GM10847 (cell line): ENCODE data around the gene DNAH8.

Source experiments
- POLR2A ChIP-seq: IDR thresholded peaks from 2 replicates; pipeline ENCODE4 v1.6.1; 2011; ENCODE audit not compliant: insufficient read length; ENCODE audit errors: extremely low read depth

DNAH8 gene

DNA sequence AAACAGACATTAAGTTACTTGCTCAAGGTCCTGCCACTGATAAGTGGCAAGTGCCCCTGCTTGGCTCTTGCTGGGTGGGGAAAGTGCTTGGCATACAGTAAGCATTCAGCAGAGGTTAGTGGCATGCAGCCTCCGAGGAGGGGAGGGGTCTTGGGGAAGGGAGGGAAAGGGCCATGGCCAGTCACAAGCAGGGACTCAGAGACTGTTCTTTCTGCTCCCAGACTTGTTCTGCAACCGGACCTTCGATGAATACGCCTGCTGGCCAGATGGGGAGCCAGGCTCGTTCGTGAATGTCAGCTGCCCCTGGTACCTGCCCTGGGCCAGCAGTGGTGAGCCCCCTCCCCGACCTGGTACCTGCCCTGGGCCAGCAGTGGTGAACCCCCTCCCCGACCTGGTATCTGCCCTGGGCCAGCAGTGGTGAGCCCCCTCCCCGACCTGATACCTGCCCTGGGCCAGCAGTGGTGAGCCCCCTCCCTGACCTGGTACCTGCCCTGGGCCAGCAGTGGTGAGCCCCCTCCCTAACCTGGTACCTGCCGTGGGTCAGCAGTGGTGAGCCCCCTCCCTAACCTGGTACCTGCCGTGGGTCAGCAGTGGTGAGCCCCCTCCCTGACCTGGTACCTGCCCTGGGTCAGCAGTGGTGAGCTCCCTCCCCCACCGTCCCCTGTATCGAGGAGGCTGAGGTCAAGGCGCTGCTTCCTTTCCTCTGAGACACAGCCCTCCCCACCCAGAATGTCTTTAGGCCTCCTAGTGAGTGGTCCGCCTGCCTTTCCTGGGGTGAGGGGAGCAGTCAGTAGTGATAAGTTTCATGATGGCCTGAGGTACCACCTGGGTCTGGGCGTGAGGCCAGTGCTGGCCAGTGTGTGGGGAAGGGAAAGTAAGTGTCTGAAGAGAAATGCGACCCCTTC is 342.4 kb downstream of the DNAH8 start:
- TF ChIP-seq POLR2A = no peak

DNA sequence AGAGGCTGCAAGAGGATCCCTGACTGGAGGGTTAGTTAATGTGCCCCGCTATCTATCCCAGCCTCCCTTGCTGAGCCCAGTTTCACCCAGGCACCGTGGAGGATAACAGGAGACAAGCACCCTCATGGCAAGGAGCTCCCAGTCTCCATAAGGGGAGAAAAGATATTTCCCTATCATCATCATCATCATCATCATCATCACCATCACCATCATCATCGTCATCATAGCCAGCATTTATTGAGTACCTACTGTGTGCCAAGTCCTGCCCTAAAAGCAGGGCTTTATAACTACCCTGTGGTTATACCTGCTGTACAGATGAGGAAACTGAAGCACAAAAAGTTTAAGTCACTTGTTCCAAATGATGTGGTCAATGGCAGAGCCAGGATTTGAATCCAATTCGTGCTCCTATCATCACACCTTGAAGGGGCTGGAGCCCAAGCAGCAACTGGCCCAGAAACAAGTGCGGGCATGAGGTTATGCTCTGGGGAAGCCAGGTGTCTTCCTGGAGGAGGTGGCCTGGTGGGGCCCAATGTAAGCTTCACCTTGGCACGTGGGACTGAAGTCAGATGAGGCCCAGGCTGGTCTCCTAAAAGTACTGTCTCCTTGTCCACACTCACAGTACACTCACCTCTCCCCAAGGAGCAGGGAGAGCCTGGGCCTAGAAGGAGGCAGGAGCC is 343.5 kb downstream of the DNAH8 start:
- TF ChIP-seq POLR2A = no peak

DNA sequence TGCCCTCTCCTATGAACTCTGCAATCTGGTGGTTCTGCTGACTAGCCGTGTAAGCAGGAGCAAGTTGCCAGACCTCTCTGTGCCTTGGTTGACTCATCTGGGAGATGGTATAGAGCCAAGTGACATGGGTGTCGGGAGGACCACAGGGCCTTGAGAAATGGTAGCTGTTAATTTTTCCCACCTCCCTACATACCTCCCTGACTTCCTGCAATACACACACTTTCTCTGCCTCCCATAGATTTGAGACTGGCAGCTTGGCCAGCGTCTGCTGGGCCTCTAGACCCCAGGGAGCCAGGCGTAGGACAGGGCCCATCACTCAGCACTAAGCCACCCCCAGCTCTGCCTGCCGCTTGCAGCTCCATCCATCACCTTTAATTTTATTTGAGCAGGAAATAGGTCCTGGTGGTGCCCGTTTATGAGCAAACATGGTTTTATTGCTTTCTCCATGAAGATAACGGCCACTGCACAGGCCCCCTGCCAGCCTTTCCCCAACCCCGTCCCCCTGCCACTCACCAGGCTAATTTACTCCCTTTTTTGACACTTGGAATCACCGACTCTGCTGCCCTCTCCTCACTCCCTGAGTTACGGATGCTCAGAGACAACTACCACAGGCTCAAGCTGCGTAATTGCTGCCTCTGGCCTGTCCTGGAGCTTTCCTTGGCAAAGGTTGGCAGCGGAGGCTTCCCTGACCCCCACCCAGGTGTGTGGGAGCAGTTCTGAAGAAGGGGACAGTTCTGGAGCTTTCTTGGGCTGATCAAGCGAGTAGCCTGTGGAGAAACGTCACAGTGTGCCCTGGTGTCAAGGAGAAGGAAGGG is 344.6 kb downstream of the DNAH8 start:
- TF ChIP-seq POLR2A = no peak

DNA sequence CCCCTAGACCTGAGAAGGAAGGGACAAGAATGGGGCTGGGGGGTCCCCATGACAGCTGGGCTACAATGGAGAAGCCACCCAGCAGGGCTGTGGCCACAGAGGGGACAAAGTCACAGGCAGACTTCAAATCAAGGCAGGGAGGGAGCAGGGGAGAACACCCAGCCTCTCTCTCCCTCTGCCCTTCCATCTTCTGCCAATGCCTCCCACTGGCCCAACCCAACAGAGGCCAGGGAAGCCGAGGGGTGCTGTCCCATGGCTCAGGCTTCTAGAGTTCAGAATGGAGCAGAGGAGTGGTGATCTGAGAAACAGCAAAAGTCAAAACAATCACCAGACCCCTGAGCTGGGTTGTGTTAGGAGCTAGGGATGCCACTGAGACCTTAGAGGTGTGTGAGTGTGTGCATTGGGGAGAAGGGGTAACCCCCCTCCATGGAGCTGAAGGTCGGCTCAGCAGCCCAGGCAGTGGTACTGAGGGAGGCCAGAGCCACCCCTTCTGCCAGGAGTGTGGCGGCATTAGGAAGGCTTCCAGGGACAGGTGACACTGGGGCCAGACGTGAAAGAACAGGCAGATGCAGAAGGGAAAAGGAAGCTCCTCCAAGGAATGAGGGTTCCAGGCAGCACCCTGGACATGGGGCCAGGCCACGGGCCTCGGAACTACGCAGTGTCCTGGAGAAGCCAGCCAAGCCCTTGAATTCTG is 345.5 kb downstream of the DNAH8 start:
- TF ChIP-seq POLR2A = no peak

DNA sequence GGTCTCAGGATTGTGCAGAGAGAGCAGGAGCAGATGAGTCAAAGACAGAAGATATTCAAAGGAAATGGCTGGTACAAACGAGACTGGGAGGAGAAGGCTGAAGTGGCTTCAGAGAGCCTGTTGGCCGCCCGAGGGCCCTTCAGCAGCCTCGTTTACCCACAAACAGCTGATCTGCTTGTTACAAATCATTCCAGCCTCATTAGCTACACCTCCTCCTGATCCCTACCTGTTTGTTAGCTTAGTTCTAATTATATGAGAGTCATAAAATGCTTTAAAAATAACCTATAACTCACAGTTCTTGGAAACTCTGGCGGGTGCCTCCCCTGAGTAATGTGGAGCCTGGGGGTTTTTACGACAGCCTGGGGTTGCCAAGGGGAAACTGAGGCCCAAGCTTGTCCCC is 346.1 kb downstream of the DNAH8 start:
- no peak for TF ChIP-seq POLR2A

DNA sequence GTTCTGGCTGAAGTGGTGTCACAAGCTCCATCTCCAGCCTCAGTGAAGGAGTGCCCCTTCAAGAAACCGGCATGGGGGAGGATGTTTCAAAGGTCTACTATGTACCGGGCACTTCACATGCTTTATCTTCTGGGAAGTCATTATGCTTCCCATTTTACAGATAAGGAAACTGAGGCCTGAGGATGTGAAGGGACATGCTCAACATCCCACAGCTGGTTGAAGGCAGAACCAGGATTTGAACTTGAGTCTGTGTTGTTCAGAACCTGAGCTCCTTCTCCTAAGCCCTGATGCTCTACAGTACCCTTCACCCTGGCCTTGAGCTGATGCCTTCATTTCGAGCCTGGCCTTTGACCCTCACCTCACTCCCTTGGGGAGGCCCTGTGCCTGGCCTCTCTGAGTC is 346.5 kb downstream of the DNAH8 start:
- TF ChIP-seq POLR2A = no peak

DNA sequence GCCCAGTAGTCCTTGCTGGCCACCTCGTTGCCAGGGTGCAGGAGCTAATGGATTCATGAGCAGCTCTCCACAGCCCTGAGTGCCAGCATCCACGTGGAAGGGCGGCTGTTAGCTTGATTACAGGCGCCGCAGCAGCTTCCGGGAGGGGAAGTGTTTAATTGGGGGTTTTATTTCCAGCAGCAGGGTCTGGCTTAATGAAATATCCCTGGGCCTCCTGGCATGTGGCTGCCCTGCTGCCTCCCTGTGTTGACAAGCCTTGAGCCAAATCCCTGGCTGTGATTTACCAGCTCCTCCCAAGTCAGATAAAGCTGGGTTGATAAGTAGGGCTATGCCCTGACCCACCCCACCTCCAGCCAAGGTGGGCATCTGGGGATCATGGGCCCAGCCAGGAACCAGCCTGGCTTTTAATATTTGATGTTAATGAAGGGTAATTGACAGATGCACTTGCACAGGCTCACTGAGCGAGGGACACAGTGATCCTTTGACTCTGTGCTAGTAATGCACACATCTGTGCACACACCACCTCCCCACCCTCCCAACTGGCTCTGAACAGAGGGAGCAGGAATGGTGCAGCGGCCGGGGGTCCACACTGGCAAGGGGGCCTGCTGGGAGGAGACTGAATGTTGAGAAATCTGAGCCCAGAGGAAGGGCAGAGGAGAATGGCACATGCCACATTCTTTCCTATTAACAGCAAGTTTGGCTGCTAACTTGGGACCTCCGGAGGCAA is 347.1 kb downstream of the DNAH8 start:
- no peak for TF ChIP-seq POLR2A

DNA sequence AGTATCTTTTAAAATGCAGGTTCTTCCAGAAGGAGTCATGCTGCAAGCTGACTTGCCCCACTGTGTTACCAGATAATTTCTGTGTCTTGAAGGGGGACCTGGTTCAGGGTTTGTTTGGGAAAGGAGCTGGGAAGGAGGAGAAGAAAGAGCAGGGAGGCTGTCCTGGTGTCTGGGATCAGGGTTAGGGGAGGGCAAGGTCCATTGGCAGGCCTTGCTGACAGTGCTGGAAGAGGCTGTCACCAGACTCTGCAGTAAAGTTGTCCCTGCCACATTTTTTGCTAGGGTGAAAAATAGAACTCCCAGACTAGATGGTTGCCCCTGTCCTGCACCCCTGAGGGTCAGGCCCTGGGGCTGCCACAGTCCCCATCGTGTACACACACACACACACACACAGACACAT is 348.4 kb downstream of the DNAH8 start:
- TF ChIP-seq POLR2A = no peak

DNA sequence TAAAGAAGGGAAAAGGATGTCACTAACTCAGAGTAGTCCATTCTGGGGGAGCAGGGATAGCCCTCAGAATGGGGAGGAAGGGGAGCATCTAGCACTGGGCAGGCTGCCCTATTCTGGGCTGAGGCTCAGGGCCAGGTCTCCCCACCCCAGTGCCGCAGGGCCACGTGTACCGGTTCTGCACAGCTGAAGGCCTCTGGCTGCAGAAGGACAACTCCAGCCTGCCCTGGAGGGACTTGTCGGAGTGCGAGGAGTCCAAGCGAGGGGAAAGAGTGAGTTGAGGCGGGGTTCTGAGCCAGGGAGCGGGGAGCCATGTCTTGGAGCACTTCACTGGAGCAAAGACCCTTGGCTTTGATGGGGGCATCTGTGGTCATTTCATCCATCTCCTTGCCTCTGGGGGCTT is 350.4 kb downstream of the DNAH8 start:
- TF ChIP-seq POLR2A = no peak

DNA sequence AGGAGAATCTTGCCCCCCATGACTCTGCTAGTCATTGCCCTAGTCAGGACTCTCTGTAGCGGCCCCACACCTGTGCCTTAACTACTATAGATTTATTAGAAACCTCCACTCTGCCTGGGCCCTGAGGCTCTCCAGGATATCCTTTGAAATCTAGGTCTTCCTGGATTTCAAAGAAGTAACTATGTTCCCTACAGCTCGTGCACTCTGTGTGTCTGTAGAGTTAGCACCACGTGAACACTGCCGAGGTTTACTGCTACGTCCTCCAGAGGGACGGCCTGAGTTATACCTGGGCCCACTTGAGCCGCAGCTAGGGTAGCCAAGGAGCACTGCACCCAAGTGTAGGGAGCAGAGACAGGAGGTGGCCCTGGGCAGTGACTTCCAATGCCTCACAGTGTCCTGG is 353.3 kb downstream of the DNAH8 start:
- no peak for TF ChIP-seq POLR2A

DNA sequence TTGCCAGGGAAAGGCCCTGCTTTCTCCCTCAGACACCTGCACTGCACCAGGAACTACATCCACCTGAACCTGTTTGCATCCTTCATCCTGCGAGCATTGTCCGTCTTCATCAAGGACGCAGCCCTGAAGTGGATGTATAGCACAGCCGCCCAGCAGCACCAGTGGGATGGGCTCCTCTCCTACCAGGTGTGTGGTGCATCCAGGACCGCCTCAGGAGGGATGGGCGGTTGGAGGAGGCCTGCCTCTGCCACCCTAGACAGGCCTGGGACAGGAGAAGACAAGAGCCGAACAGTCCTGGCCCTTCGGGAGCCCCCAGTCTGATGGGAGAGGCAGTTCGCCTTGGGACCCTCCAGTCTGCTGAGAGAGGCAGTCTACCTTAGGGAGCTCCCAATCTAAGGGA is 357.7 kb downstream of the DNAH8 start:
- no peak for TF ChIP-seq POLR2A

DNA sequence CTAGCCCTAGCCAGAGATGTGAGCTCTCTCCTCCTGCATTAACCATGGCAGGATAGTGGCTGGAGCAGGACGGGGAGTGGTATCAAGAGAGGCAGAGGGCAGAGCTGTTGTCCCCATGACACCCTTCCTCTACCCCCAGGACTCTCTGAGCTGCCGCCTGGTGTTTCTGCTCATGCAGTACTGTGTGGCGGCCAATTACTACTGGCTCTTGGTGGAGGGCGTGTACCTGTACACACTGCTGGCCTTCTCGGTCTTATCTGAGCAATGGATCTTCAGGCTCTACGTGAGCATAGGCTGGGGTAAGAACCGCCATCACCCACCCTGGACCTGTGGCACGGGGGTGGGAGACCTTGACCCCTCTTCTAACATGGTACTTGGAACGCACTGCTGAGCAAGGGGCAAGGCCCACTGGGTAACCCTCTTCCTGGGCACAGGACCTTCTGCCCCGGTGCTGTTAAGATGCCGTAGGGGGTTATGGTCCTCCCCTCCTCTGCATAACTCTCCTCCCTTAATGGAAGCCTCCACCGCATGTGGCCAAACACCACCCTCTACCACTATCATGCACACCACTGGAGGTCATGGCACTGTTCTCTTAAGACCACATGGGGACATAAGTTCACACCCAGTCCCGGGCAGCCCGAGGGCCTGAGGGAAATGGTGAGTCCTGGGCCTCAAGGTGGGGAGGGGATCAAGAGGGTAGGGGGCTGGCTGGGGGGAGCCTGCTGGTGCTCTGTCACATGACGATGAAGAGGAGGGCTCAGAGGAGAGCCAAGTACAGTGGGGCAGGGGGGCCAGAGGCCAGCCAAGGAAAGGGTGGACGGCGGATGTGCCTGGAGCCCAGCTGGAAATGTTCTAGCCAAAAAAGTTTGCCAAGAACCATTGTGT is 358.6 kb downstream of the DNAH8 start:
- TF ChIP-seq POLR2A = no peak

DNA sequence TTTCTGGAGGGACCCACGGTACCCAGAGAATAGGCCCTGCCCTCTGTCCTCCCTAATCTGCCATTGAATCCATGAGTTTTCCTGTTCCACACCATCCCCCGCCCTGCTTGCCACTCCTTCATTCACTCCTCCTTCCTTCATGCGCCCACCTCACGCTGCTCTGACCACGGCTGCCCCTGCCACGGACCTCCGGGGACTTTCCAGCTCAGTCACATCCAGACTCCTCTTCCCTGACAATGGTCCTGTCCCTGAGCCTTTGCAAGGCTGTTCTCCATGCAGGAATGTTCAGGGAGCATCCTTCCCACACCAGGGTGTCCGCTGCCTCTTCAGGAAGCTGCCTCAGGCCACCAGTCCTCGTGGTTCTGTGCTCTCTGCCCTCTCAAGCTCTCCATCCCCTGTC is 359.4 kb downstream of the DNAH8 start:
- TF ChIP-seq POLR2A = no peak
